Endothelial cell of umbilical vein (primary cell): ENCODE data around the gene GEMIN8. TPM values are rescaled to one million over a fixed set of nuclear protein-coding genes. Genes with fewer than 3 reads are reported as not detected.

ENCODE experiments used
- BruUV-seq: library from RNA; stranded (reverse); fragments of 400-500 nt; replicated peaks from 2 replicates; lab custom pipeline; 2021; lab: Mats Ljungman, UMichigan
- CTCF ChIA-PET: fragments of 300-600, 350-600 bp; sonication (Branson Sonifier 250); formaldehyde crosslinking; loops from one replicate; lab custom pipeline; 2021; ENCODE audit warnings: antibody characterized with exemption, inconsistent platforms; lab: Charles Lee
- POLR2A ChIA-PET: fragments of 300-600, 350-600 bp; sonication (Branson Sonifier 250); formaldehyde crosslinking; loops from one replicate; lab custom pipeline; 2021; ENCODE audit warnings: antibody characterized with exemption, inconsistent platforms; lab: Charles Lee
- DNase-seq: peaks from one replicate; pipeline ENCODE4 v3.0.0-alpha.2; 2011; ENCODE audit warnings: low read depth, low spot score
- FAIRE-seq: peaks from 2 replicates; lab custom pipeline; 2011; peaks lifted over from hg19 to GRCh38; lab: Jason Lieb, UNC
- H2AFZ ChIP-seq: 2 replicates; pipeline ENCODE4 v1.6.0; 2012; ENCODE audit warnings: low read depth, low read length, control low read depth, inconsistent platforms
- H3K27ac ChIP-seq: 2 replicates; pipeline ENCODE4 v1.5.1; 2011; ENCODE audit warnings: low read depth, mild to moderate bottlenecking, control low read depth, low read length, moderate library complexity; ENCODE audit not compliant: insufficient read depth
- H3K27me3 ChIP-seq, 2 experiments: 2 replicates each; pipeline versions ENCODE4 v1.6.0 to v1.6.1; 2011; ENCODE audit warnings: low read length in 2 of 2, mixed read lengths in 1 of 2; ENCODE audit not compliant: control insufficient read depth in 2 of 2, insufficient read depth in 2 of 2
- H3K36me3 ChIP-seq, 2 experiments: 2 replicates in 1 of 2; 3 replicates in 1 of 2; pipeline ENCODE4 v1.5.1; 2011; ENCODE audit warnings: low read length in 2 of 2, mild to moderate bottlenecking in 1 of 2, moderate library complexity in 1 of 2; ENCODE audit not compliant: control insufficient read depth in 2 of 2, insufficient read depth in 2 of 2; ENCODE audit errors: extremely low read depth in 1 of 2
- H3K4me1 ChIP-seq: 3 replicates; pipeline ENCODE4 v1.5.1; 2011; ENCODE audit warnings: mild to moderate bottlenecking, low read length; ENCODE audit not compliant: control insufficient read depth, insufficient read depth; ENCODE audit errors: extremely low read depth
- H3K4me2 ChIP-seq: 2 replicates; pipeline ENCODE4 v1.6.1; 2011; ENCODE audit warnings: low read length, control low read depth, mixed read lengths; ENCODE audit not compliant: insufficient read depth
- H3K4me3 ChIP-seq, 3 experiments: fragments of 200-600 bp in 1 of 3; sonication (generic), shearing (Covaris generic) in 1 of 3; replicated peaks in 1 of 3; 2 replicates each; pipeline ENCODE4 v1.5.1; 2011 to 2016; ENCODE audit warnings: control low read depth in 3 of 3, low read length in 3 of 3, mild to moderate bottlenecking in 2 of 3, inconsistent platforms in 1 of 3, low read depth in 1 of 3, moderate library complexity in 1 of 3; ENCODE audit not compliant: insufficient read depth in 1 of 3
- H3K79me2 ChIP-seq: 2 replicates; pipeline ENCODE4 v1.6.0; 2012; ENCODE audit warnings: low read length, inconsistent platforms; ENCODE audit not compliant: control insufficient read depth, insufficient read depth
- H3K9ac ChIP-seq: replicated peaks from 2 replicates; pipeline ENCODE3; 2011; ENCODE audit warnings: low read length, control low read depth; ENCODE audit not compliant: insufficient read depth; ENCODE audit errors: extremely low read depth
- H3K9me1 ChIP-seq: replicated peaks from 3 replicates; pipeline ENCODE4 v1.6.0; 2011; ENCODE audit warnings: mild to moderate bottlenecking, low read length; ENCODE audit not compliant: control insufficient read depth, insufficient read depth; ENCODE audit errors: extremely low read depth
- H3K9me3 ChIP-seq: replicated peaks from 2 replicates; pipeline ENCODE4 v1.5.1; 2012; ENCODE audit warnings: low read length, inconsistent platforms; ENCODE audit not compliant: control insufficient read depth, insufficient read depth
- H4K20me1 ChIP-seq: replicated peaks from 2 replicates; pipeline ENCODE3; 2011; ENCODE audit warnings: mild to moderate bottlenecking, low read length; ENCODE audit not compliant: control insufficient read depth, insufficient read depth; ENCODE audit errors: extremely low read depth
- CTCF ChIP-seq, 2 donors: IDR thresholded peaks; 1 replicate in 1 of 2; 2 replicates in 1 of 2; pipeline ENCODE4 v1.5.1; 2011; ENCODE audit warnings: low read length in 2 of 2, mild to moderate bottlenecking in 2 of 2, moderate library complexity in 2 of 2, control low read depth in 1 of 2, inconsistent platforms in 1 of 2, low read depth in 1 of 2; ENCODE audit not compliant: insufficient read depth in 1 of 2; ENCODE audit errors: extremely low read depth in 1 of 2
- EZH2 ChIP-seq: IDR thresholded peaks from 2 replicates; pipeline ENCODE4 v1.6.1; 2012; ENCODE audit warnings: borderline replicate concordance, low read depth, mild to moderate bottlenecking, moderate library complexity, low read length, inconsistent platforms; ENCODE audit not compliant: severe bottlenecking
- FOS ChIP-seq: IDR thresholded peaks from 2 replicates; pipeline ENCODE4 v1.6.1; 2011; ENCODE audit warnings: mild to moderate bottlenecking, low read length, moderate library complexity, borderline replicate concordance; ENCODE audit not compliant: insufficient read depth
- GATA2 ChIP-seq: IDR thresholded peaks from 2 replicates; pipeline ENCODE4 v1.7.0; 2011; ENCODE audit warnings: low read depth, mild to moderate bottlenecking, moderate library complexity, mixed read lengths, low read length; ENCODE audit not compliant: insufficient read length, insufficient read depth
- JUN ChIP-seq: IDR thresholded peaks from 2 replicates; pipeline ENCODE4 v1.6.1; 2011; ENCODE audit warnings: borderline replicate concordance, low read depth; ENCODE audit not compliant: insufficient read length, insufficient read depth
- MAX ChIP-seq: IDR thresholded peaks from 2 replicates; pipeline ENCODE4 v1.6.1; 2011; ENCODE audit not compliant: insufficient read depth, insufficient read length
- MYC ChIP-seq: IDR thresholded peaks from one replicate; pipeline ENCODE4 v1.6.1; 2011; ENCODE audit warnings: mild to moderate bottlenecking, low read depth, low read length
- POLR2A ChIP-seq: IDR thresholded peaks from 2 replicates; pipeline ENCODE4 v1.6.1; 2012; ENCODE audit warnings: low read depth, mild to moderate bottlenecking, control low read depth, low read length
- POLR2AphosphoS5 ChIP-seq: IDR thresholded peaks from 2 replicates; pipeline ENCODE4 v1.6.1; 2012; ENCODE audit warnings: low read depth, mild to moderate bottlenecking, control low read depth, low read length, moderate library complexity; ENCODE audit not compliant: insufficient read depth
- dilution Hi-C: fragments of 300-500 bp; cut with MboI; formaldehyde crosslinking; loops from one replicate; pipeline ENCODE4 v1.15.0; 2019; ENCODE audit warnings: low sequenced_read_pairs; ENCODE audit not compliant: extremely low pct_ligation_motif_present
- intact Hi-C: fragments of 100-400 bp; cut with micrococcal nuclease; formaldehyde crosslinking; loops from one replicate; pipeline ENCODE4 v1.10.0; 2022
- polyA plus RNA-seq, 4 experiments: library from polyadenylated mRNA; depleted of rRNA in 3 of 4; stranded (reverse) in 3 of 4; unstranded in 1 of 4; fragments of >200 nt; gene quantifications; 2 replicates each; pipeline versions ENCODE4 v1.2.1 to v1.2.3, GENCODE V29; 2011 to 2012; ENCODE audit warnings: missing spikeins in 1 of 4
- total RNA-seq: library from RNA; stranded (reverse); gene quantifications from 2 replicates; pipeline ENCODE4 v1.2.3, GENCODE V29; 2021

GEMIN8 gene
- total and polyA plus RNA-seq, 2 donors (not counting 3 experiments of a cell fraction or from before 2014, with no cell fraction given): 18.5 to 24.5 TPM

GRCh38 chrX:14062524-14062923 is 32.8 kb upstream of the GEMIN8 start:
- no peaks in the 10 kb centered on the region for H3K4me1 ChIP-seq
- H3K9me1 ChIP-seq: no peaks in the 10 kb centered on the region
- no peaks in the 10 kb centered on the region for H4K20me1 ChIP-seq
- intact Hi-C loops (no loop called here), dilution Hi-C loops (no loop called here)
- no peak overlapping the region for H3K9ac ChIP-seq
- TF ChIP-seq EZH2 (no peak), MAX (no peak), POLR2A (no peak), GATA2 (no peak), POLR2AphosphoS5 (no peak), JUN (no peak), MYC (no peak), FOS (no peak), CTCF (IDR thresholded peaks at IDR 0.05; ENCODE audit: extremely low read depth in 1 of 2, insufficient read depth in 1 of 2, low read depth in 1 of 2, low read length in 2 of 2) (no peak)
- no peaks in the 10 kb centered on the region for H3K9me3 ChIP-seq
- no peak overlapping the region for H3K4me2 ChIP-seq
- no peak overlapping the region for H3K4me3 ChIP-seq
- no peaks in the 10 kb centered on the region for H3K79me2 ChIP-seq
- BruUV-seq: no TSS peak
- H2AFZ ChIP-seq: no peak overlapping the region
- no peak for FAIRE-seq
- H3K27me3 ChIP-seq: no peaks in the 10 kb centered on the region
- ChIA-PET POLR2A (no interaction called here), CTCF (no interaction called here)
- no peaks in the 10 kb centered on the region for H3K36me3 ChIP-seq
- no peak for DNase-seq
- no peak overlapping the region for H3K27ac ChIP-seq
